Trophoblast cell (in vitro differentiated cells and primary cell): Measurements from ENCODE around the gene MYL4.
A peak's percentile ranks its signal among the peaks of the same experiment; 100 is the strongest.

ENCODE experiments used
- DNase-seq, 2 donors: peaks; one replicate each; pipeline ENCODE4 v3.0.0-alpha.2; 2016
- H2AFZ ChIP-seq: 2 replicates; pipeline ENCODE4 v1.6.1; 2013; ENCODE audit warnings: low read length, moderate library complexity, mild to moderate bottlenecking; ENCODE audit not compliant: insufficient read depth, poor library complexity
- H2AK5ac ChIP-seq: 2 replicates; pipeline ENCODE4 v1.6.1; 2013; ENCODE audit warnings: mild to moderate bottlenecking, low read length
- H2BK120ac ChIP-seq: 2 replicates; pipeline ENCODE4 v1.6.1; 2013; ENCODE audit warnings: low read length, mild to moderate bottlenecking, moderate library complexity; ENCODE audit not compliant: insufficient read depth, poor library complexity
- H2BK12ac ChIP-seq: 2 replicates; pipeline ENCODE4 v1.6.1; 2013; ENCODE audit warnings: mild to moderate bottlenecking, low read length, moderate library complexity
- H2BK5ac ChIP-seq: 2 replicates; pipeline ENCODE4 v1.6.1; 2013; ENCODE audit warnings: low read length, low read depth, moderate library complexity, mild to moderate bottlenecking; ENCODE audit not compliant: poor library complexity
- H3K14ac ChIP-seq: 2 replicates; pipeline ENCODE4 v1.6.1; 2013; ENCODE audit warnings: mild to moderate bottlenecking, low read length
- H3K18ac ChIP-seq: 2 replicates; pipeline ENCODE4 v1.6.1; 2013; ENCODE audit warnings: mild to moderate bottlenecking, low read length
- H3K23ac ChIP-seq: 2 replicates; pipeline ENCODE4 v1.6.1; 2013; ENCODE audit warnings: low read length
- H3K27ac ChIP-seq: 2 replicates; pipeline ENCODE4 v1.5.1; 2013; ENCODE audit warnings: low read depth, mild to moderate bottlenecking, inconsistent platforms, low read length, moderate library complexity
- H3K27me3 ChIP-seq: 2 replicates; pipeline ENCODE4 v1.6.1; 2013; ENCODE audit warnings: inconsistent platforms, mild to moderate bottlenecking, low read length, moderate library complexity; ENCODE audit not compliant: insufficient read depth
- H3K36me3 ChIP-seq, 2 experiments: 1 replicate in 1 of 2; 2 replicates in 1 of 2; pipeline ENCODE4 v1.6.1; 2013; ENCODE audit warnings: low read length in 2 of 2, mild to moderate bottlenecking in 2 of 2, moderate library complexity in 1 of 2; ENCODE audit not compliant: insufficient read depth in 2 of 2, control insufficient read depth in 1 of 2
- H3K4ac ChIP-seq: 2 replicates; pipeline ENCODE4 v1.6.1; 2013; ENCODE audit warnings: low read depth, mild to moderate bottlenecking, low read length, moderate library complexity
- H3K4me1 ChIP-seq, 2 experiments: 1 replicate in 1 of 2; 2 replicates in 1 of 2; pipeline ENCODE4 v1.6.1; 2013; ENCODE audit warnings: low read length in 2 of 2, mild to moderate bottlenecking in 2 of 2, moderate library complexity in 1 of 2; ENCODE audit not compliant: insufficient read depth in 2 of 2, control insufficient read depth in 1 of 2
- H3K4me2 ChIP-seq: 2 replicates; pipeline ENCODE4 v1.6.1; 2013; ENCODE audit warnings: inconsistent platforms, mild to moderate bottlenecking, low read length, moderate library complexity
- H3K4me3 ChIP-seq: 2 replicates; pipeline ENCODE4 v1.5.1; 2013; ENCODE audit warnings: mild to moderate bottlenecking, low read depth, low read length, inconsistent platforms
- H3K79me1 ChIP-seq: one replicate; pipeline ENCODE4 v1.6.1; 2013; ENCODE audit warnings: low read length
- H3K79me2 ChIP-seq: 2 replicates; pipeline ENCODE4 v1.6.1; 2013; ENCODE audit warnings: low read length, mild to moderate bottlenecking; ENCODE audit not compliant: control insufficient read depth, insufficient read depth, poor library complexity
- H3K9ac ChIP-seq: 2 replicates; pipeline ENCODE4 v1.6.1; 2013; ENCODE audit warnings: mild to moderate bottlenecking, low read length
- H3K9me3 ChIP-seq: 2 replicates; pipeline ENCODE4 v1.6.1; 2013; ENCODE audit warnings: low read depth, mild to moderate bottlenecking, control low read depth, inconsistent platforms, low read length; ENCODE audit not compliant: insufficient read depth
- H4K12ac ChIP-seq: 2 replicates; pipeline ENCODE4 v1.6.1; 2013; ENCODE audit warnings: low read depth, mild to moderate bottlenecking, low read length, moderate library complexity
- H4K8ac ChIP-seq: 2 replicates; pipeline ENCODE4 v1.6.1; 2013; ENCODE audit warnings: low read depth, mild to moderate bottlenecking, low read length, moderate library complexity
- H4K91ac ChIP-seq: one replicate; pipeline ENCODE4 v1.6.1; 2013; ENCODE audit warnings: low read depth, mild to moderate bottlenecking, low read length, moderate library complexity
- WGBS: extraction: QIAGEN DNeasy Blood & Tissue Kit; methylation state at CpG from one replicate; pipeline ENCODE4 v1.1.7; 2013; ENCODE audit warnings: missing lambda C conversion rate; ENCODE audit not compliant: insufficient read length, insufficient coverage; ENCODE audit errors: extremely low coverage; 5-methylcytosine and 5-hydroxymethylcytosine counted together

The MYL4 gene

DNA sequence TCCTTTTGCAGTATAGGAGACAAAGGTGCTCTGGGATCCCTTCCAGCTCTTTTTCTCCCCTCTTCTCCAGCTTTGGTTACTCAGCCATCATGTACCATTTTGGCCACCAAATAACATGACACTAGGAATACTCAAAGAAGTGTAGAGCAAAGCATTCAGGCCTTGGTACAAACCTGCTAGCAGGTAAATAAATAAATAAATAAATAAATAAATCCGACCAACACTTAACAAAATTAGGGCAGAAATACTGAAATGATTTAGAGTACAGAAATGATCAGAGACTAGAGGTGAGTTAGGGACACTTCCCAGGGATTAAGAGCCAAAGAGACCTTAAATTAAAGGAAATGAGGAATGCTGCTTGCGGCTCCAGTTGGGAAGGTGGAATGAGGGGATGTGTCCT lies 26.8 kb downstream of the MYL4 start:
- Histone ChIP-seq H4K12ac (no peak overlapping the region), H2BK5ac (no peak overlapping the region), H2BK120ac (no peak overlapping the region), H3K23ac (no peak overlapping the region), H3K18ac (no peak overlapping the region), H2AFZ (no peak overlapping the region), H2BK12ac (no peak overlapping the region), H3K79me1 (no peaks in the 10 kb centered on the region), H4K8ac (no peak overlapping the region), H3K27ac (no peak overlapping the region), H3K4me2 (no peak overlapping the region), H3K4me1 (peaks cover 2 to 5% of the 10 kb centered on the region in 2 experiments), H4K91ac (no peak overlapping the region), H3K14ac (no peak overlapping the region), H3K27me3 (no peaks in the 10 kb centered on the region), H3K4ac (no peak overlapping the region), H3K36me3 (no peaks in the 10 kb centered on the region), H3K9ac (no peak overlapping the region), H2AK5ac (no peak overlapping the region), H3K4me3 (no peak overlapping the region), H3K9me3 (no peaks in the 10 kb centered on the region), H3K79me2 (no peaks in the 10 kb centered on the region)
- WGBS = no CpG with 5 or more reads among the region's 2 CpGs
- no peak for DNase-seq

GRCh38 chr17:47237841-47238240 lies 28.7 kb downstream of the MYL4 start:
- Histone ChIP-seq H4K12ac (no peak overlapping the region), H3K79me2 (no peaks in the 10 kb centered on the region), H3K4me1 (peaks cover 2 to 5% of the 10 kb centered on the region in 2 experiments), H3K4me2 (no peak overlapping the region), H2BK12ac (no peak overlapping the region), H3K36me3 (no peaks in the 10 kb centered on the region), H3K9ac (no peak overlapping the region), H3K9me3 (no peaks in the 10 kb centered on the region), H2AK5ac (no peak overlapping the region), H3K27ac (no peak overlapping the region), H2AFZ (no peak overlapping the region), H3K4me3 (no peak overlapping the region), H2BK5ac (no peak overlapping the region), H3K27me3 (no peaks in the 10 kb centered on the region), H3K18ac (no peak overlapping the region), H3K14ac (no peak overlapping the region), H4K91ac (no peak overlapping the region), H2BK120ac (no peak overlapping the region), H4K8ac (no peak overlapping the region), H3K23ac (no peak overlapping the region), H3K4ac (no peak overlapping the region), H3K79me1 (no peaks in the 10 kb centered on the region)
- DNase-seq = no peak
- WGBS = no CpG with 5 or more reads among the region's 7 CpGs

DNA sequence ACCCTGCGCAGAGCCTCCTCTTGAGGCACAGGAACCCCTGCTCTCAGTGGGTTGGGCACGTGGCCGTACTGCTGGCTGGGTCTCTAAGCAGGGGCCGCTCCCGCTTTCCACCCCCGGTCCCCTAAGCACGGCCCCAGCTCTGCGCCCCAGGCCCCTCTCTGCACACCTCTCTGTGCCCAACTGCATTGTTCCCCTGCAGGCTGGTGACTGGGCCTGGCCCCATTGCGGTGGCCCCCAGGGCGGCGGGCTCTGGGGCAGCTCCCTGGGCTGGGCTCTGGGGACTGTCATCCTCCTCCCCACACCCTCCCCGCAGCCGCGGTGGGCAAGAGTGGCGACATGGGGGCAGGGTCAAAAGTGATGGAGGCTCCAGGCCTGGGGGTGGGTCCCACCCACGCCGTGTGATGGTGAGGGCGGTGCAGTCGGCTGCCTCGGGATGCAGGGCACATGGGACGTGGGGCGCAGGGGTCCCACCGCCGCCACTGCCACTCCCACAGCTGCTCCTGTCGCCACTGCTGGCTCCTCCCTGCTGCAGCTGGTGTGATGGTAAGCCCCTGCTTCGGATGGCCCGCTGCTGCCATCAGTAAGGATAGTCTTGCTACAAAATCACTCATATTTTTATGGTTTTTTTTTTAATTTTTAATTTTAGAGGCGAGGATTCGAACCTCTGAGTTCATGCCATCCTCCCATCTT lies 29.3 kb downstream of the MYL4 start:
- Histone ChIP-seq H3K9ac (no peak overlapping the region), H3K4me1 (peaks cover 2 to 5% of the 10 kb centered on the region in 2 experiments), H3K4me3 (no peak overlapping the region), H3K27ac (no peak overlapping the region), H2BK5ac (no peak overlapping the region), H3K36me3 (no peaks in the 10 kb centered on the region), H3K9me3 (no peaks in the 10 kb centered on the region), H2BK120ac (no peak overlapping the region), H2AK5ac (no peak overlapping the region), H4K91ac (no peak overlapping the region), H4K12ac (no peak overlapping the region), H3K4me2 (no peak overlapping the region), H3K18ac (no peak overlapping the region), H3K27me3 (no peaks in the 10 kb centered on the region), H3K14ac (no peak overlapping the region), H3K79me1 (no peaks in the 10 kb centered on the region), H3K23ac (no peak overlapping the region), H3K4ac (no peak overlapping the region), H3K79me2 (no peaks in the 10 kb centered on the region), H2BK12ac (no peak overlapping the region), H2AFZ (no peak overlapping the region), H4K8ac (no peak overlapping the region)
- no peak for DNase-seq
- no CpG with 5 or more reads among the region's 29 CpGs for WGBS

GRCh38 chr17:47239619-47239966 lies 30.4 kb downstream of the MYL4 start:
- no peak overlapping the region for H2BK12ac ChIP-seq
- no CpG with 5 or more reads among the region's 7 CpGs for WGBS
- H3K9me3 ChIP-seq = no peaks in the 10 kb centered on the region
- no peak overlapping the region for H2BK120ac ChIP-seq
- no peaks in the 10 kb centered on the region for H3K27me3 ChIP-seq
- peak overlapping the region; percentile 1 for H2AFZ ChIP-seq
- no peaks in the 10 kb centered on the region for H3K79me2 ChIP-seq
- H4K12ac ChIP-seq = no peak overlapping the region
- peaks cover 2 to 5% of the 10 kb centered on the region in 2 experiments for H3K4me1 ChIP-seq
- no peak overlapping the region for H3K27ac ChIP-seq
- no peak overlapping the region for H3K14ac ChIP-seq
- no peak overlapping the region for H4K8ac ChIP-seq
- H2BK5ac ChIP-seq = no peak overlapping the region
- no peak overlapping the region for H3K4me2 ChIP-seq
- no peak overlapping the region for H3K9ac ChIP-seq
- no peak overlapping the region for H3K4ac ChIP-seq
- H3K23ac ChIP-seq = no peak overlapping the region
- H3K18ac ChIP-seq = no peak overlapping the region
- no peaks in the 10 kb centered on the region for H3K79me1 ChIP-seq
- H2AK5ac ChIP-seq = no peak overlapping the region
- no peak for DNase-seq
- no peak overlapping the region for H4K91ac ChIP-seq
- no peaks in the 10 kb centered on the region for H3K36me3 ChIP-seq
- no peak overlapping the region for H3K4me3 ChIP-seq
